Activated gamma-delta T cell treated with Interleukin-2 at 50 U/mL for 16 hours (primary cell): ENCODE results near the gene ZSCAN10.
A peak's percentile ranks its signal among the peaks of the same experiment; 100 is the strongest.

Experiments used
- DNase-seq: peaks from one replicate; pipeline ENCODE4 v3.0.0-alpha.2; 2020

The ZSCAN10 gene

GRCh38 chr16:3133844-3134243 lies 34.8 kb upstream of the ZSCAN10 start:
- no peak for DNase-seq

DNA sequence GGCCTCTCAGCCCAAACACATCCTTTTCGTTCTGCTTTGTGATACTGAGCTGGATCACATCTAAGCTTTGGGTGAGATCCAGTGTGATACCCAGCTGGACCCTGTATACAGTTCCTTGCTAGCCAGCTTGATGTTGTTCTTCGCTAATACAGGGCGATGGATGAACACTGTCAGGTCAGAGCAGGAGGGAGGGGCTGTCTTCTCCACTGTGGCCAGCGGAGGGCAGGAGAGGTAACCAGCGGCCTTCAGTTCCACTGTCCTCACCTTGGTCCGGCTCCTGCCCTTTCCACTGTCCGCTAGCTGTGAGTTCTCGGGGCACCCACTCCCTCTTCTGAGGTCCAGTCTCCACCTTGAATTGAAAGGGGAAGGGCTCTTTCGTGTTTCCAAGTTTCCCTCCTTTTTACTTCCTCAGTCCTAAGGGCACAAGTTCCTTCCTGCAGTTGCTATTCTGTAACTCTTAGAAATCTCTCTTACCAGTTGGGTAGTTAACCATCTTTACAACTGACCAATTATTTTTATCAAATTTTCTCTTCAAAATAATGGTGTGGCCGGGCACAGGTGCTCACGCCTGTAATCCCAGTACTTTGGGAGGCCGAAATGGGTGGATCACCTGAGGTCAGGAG lies 32.8 kb upstream of the ZSCAN10 start:
- DNase-seq: peak; percentile 34

DNA sequence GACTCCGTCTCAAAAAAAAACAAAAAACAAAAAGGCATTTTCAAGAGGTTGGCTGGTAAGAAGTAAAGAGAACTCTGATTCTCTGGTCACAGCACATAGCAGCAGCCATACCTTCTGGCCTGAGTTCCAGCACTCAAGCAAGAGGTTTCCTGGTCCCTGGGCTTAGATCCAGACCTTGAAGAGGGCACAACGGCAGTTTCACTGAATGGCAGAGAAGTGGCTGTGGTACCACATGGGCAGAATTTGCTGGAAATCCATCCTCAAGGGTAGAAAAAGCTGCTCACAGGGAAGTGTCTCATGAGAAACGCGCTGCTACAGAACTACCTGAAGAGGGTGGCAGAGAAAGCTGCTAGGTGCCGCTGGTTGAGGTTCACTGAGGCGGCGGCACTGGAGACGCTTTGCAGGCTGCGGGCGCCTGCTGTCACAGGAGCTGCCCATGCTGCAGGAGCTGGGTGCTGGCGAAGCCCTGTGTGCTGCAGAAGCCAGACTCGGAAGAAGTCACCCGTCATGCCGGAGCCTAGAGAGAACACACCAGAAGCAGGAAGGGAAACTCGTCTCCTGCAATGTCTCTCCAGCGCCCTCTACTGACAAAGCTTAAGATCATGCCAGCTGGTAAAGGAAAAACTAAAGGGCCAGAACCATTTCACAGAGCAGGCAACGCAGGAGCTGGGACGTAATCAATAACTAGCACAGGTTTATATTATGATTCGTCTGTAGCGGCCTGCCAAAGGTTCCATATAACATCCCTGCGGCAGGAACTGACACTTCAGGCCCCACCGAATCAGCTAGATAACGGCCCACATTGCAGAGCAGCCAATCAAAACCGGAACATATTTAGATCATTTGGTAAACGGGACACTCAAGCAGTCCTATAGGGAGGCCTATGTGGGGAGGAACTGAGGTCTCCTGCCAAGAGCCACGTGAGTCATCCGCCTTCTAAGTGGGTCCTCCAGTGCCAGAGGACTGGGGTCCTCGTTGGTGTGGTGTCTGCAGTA lies 30.3 kb upstream of the ZSCAN10 start:
- peak; percentile 79 for DNase-seq

DNA sequence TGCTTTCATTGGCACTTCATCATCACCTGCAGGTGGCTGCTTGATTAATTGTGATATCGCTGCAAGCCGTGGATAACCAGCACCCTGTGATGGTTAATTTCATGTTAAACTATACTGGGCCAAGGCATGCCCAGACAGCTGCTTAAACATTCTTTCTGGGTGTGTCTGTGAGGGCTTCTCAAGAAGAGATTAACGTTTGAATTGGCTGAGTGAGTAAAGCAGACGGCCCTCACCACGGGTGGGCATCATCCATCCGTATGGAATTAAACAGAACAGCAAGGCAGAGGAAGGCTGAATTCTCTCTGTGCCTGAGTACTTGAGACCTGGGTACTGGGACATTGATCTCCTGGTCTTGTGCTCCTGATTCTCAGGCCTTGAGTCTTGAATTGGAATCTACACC lies 28.7 kb upstream of the ZSCAN10 start:
- DNase-seq: no peak

- peak; percentile 97 for DNase-seq
Observed at GRCh38 chr16:3123986-3124886, 25.1 kb upstream of the ZSCAN10 start.

DNA sequence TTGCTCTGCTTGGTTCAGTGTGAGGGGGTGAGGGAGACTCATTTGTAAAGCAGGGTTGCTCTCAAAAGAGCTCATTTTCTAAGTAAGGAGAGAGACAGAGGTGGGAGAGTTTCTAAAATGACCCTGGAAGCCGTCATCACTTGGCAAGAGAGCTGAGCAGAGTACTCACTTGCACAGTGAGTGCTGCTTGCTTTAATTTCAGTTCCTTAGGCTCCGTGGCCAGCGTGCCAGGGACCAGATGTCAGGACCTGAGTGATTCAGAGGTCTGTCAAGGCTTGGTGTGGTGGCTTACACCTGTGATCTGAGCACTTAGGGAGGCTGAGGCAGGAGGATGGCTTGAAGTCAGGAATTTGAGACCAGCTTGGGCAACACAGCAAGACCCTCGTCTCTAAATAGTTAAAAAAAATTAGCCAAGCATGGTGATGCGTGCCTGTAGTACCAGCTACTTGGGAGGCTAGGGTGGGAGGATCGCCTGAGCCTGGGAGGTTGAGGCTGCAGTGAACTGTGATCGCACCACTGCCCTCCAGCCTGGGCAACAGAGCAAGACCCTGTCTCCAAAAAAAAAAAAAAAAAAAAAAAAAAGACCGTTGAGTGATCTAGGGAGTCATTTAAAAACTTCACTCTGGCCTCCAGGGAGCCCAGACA lies 24.0 kb upstream of the ZSCAN10 start:
- DNase-seq: no peak

- no peak for DNase-seq
Observed at GRCh38 chr16:3121851-3122467, 22.9 kb upstream of the ZSCAN10 start.

DNA sequence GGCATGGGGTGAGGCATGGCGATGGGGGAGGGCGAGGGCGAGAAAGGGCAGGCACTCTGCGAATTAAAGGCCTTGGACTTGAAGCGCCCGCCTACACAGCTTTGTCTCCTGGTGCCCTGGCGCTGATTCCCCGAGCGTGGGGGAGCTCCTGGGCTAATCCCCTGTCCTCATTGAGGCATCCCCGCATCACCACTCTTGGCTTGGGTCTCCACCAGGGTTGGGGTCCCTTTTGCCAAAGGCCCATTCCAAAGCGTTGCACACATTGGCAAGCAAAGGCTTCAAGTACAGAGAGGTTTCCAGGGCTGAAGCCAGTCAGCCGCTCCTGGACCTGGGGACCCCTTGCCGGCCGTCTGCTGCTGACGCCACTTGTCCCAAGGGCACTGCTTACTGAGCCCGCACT lies 21.3 kb upstream of the ZSCAN10 start:
- DNase-seq: no peak

DNA sequence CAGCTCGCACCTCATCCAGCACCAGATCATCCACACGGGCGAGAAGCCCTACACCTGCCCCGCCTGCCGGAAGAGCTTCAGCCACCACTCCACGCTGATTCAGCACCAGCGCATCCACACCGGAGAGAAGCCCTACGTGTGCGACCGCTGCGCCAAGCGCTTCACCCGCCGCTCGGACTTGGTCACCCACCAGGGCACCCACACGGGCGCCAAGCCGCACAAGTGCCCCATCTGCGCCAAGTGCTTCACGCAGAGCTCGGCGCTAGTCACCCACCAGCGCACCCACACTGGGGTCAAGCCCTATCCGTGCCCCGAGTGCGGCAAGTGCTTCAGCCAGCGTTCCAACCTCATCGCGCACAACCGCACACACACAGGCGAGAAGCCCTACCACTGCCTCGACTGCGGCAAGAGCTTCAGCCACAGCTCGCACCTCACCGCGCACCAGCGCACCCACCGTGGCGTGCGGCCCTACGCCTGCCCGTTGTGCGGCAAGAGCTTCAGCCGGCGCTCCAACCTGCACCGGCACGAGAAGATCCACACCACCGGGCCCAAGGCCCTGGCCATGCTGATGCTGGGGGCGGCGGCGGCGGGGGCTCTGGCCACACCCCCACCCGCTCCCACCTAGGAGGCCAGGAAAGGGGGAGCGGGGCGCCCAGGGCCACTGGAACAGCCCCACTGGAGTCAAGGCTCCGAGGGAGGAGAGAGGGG lies 20.8 kb upstream of the ZSCAN10 start:
- no peak for DNase-seq

GRCh38 chr16:3119286-3119685 lies 20.2 kb upstream of the ZSCAN10 start:
- DNase-seq: no peak

DNA sequence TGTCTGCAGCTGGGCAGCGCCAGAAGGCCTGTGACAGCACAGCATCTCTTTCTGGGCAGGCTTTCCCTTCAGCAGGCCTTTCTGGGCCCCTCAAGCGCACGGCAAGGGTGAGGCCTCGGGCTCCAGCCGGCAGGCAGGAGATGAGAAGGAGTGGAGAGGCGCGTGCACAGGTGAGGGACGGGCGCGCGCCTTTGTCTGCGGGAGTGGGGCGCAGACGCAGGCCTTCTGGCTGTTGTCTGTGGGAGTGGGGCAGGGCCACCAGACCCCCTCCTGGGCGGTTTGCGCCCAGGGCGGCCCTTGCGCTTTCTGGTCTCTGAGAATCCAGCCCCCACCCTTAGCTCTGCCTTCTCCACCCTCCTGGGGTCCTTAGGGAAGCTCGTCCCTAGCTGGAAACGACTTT lies 19.8 kb upstream of the ZSCAN10 start:
- no peak for DNase-seq

- DNase-seq: no peak
Observed at GRCh38 chr16:3118204-3118790, 19.2 kb upstream of the ZSCAN10 start.

- no peak for DNase-seq
Observed at GRCh38 chr16:3115561-3115960, 16.5 kb upstream of the ZSCAN10 start.

GRCh38 chr16:3115003-3115402 lies 15.9 kb upstream of the ZSCAN10 start:
- DNase-seq: no peak

DNA sequence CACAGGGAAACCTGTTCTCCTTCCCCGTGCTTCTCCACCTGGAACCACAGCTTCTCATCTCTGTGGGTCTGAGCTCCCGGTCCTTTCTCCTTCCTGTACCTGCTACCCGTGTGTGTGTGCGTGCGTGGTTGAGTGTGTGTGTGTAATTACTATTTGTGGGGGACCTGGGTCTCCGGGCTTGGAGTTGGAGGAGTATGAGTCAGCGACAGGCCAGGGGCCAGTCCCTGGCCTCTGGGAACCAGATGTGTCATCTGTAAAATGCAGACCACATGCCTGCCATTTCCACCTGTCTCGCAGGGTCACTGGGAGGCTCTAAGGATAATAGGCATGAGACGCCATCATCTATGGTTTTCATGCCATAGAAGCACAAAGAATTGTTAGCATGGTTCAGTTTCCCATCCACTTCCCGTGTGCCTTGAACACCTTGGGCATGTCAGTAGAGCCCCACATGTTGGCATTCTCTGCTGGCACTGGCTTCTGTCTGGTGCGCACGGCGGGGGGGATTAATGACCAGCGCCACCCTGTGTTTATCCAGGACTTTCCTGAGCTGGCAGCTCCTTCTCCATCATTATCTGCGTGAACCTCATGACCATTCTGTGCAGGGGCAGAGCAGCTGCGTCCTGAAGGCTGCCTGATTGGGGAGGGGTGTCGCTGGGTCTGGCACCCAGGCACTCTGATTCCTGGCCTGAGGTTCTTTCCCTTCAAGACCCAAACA lies 14.8 kb upstream of the ZSCAN10 start:
- DNase-seq: no peak

DNA sequence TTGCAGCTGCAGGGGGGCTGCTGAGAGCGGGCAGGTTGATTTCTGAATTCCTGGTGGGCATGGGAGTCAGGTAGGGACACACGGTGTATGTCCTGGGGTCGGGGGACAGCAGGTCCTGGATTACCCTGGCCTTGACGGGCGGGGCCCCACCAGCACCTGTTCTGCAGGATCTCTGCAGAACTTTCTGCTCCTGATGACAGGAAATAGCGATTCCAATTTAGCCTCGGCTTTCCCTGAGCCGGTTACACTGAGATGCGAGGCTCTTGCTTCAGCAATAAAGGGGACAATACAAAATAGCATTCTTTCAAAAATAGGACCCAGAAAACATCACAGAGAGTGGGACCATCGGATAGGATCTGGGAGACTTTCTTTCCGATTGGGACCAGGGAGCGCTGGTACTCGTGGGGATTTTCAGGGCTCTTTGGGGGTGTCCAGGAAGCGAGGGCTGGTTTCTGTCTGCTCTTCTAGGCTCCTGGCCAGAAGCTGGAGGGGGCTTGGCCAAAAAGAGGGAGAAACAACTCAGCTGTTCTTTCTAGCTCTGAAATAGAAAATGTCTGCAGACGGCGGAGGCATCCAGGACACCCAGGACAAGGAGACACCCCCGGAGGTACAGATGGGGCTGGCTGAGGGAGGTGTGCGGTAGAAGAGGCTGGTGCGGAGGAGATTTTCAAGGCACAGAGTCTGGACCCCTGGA lies 13.9 kb upstream of the ZSCAN10 start:
- no peak for DNase-seq

- DNase-seq: no peak
Observed at GRCh38 chr16:3112058-3112880, 13.2 kb upstream of the ZSCAN10 start, which contains the start of gene ZNF205. TSS of gene ZNF205 (plus strand) at chr16:3112586. CDS start at chr16:3113431, 845 bp downstream.

DNA sequence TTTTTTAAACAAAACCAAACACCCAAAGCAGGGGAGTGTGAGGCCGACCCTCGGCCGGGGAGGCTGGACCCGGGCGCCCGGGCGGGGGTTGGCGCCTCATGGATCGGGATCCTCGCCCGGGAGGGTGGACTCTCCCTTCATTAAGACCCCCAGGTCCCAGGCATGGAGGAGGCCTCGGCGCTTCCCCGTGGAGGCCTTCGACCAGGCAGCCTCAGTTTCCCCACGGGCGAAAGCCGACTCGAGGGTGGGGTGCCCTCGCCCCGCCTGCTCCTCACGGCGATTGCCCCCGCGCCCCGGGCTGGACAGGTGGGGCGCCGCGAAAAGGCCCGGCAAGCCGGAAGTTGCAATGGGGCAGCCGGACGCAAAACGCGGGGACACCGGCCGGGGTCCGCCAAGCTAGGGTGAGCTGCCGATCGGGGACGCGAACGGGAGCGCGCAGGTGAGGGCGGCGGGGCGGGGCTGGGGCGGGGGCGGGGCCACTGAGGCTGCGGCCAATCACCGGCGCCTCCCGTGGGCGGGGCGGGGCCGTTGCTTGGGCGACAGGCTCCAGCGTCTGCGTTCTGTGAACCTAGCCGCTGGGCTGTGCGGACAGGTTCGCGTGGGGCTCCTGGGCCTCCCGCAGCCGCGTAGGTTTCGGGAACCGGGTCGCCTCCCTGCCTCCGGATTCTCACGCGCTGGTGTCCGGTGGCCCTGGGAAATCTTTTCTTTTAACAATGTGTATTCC lies 7.3 kb upstream of the ZSCAN10 start:
- peak; percentile 90 for DNase-seq
